GM18951 (cell line): ENCODE data around the gene TMED10.
A peak's percentile ranks its signal among the peaks of the same experiment; 100 is the strongest.

ENCODE experiments used
- POLR2A ChIP-seq: IDR thresholded peaks from 4 replicates; pipeline ENCODE4 v1.6.1; 2011; ENCODE audit warnings: mild to moderate bottlenecking; ENCODE audit not compliant: insufficient read length, insufficient read depth; ENCODE audit errors: extremely low read depth
- in situ Hi-C: fragments of 300-500 bp; cut with MboI; formaldehyde crosslinking; loops from one replicate; pipeline ENCODE4 v1.12.0; 2022; ENCODE audit warnings: low sequenced_read_pairs, mixed read lengths, inconsistent platforms; ENCODE audit not compliant: unreplicated experiment

The TMED10 gene

DNA sequence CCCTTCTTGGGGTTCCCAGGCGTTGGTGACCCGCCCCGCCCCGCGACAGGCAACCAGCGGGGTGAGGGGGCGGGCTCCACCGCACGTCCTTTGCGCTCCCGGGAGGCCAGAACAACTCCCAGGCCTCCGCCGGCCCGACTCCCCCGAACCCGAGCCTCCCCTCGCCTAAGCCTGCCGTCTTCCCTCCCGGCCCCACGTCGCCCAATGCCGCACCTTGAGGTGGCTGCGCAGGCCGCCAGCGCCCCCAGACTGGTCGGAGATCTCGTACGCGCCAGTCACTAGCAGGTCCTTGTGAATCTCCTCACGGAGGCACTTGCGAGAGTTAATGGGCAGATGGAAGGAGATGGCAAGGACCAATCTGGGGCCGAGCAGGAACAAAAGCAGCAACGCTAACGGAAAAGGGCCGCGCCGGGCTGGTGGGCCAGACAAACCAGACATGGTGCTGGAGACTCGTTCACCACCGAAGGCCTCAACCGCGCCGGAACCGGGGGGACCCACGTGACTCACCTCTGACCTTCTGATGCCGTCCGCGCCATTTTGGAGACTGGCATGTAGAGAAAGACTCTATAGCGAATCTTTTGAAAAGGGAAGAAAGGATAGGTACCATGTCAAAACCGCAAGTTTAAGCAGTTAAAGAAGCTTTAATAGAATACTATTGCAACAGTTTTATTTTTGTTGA is at the start of gene TMED10:
Gene TMED10, minus strand, starts transcription at position 471 of the 679 bp plus-strand sequence. Its CDS starts 33 bp downstream, at position 438.
- in situ Hi-C loops, result no loop called here
- peak; percentile 66 for TF ChIP-seq POLR2A

- in situ Hi-C loops, result no loop called here
- TF ChIP-seq POLR2A, result no peak
These were observed 48.1 kb upstream of the TMED10 start for GRCh38 chr14:75224561-75224960.

GRCh38 chr14:75223664-75224154 is 47.3 kb upstream of the TMED10 start:
- no peak for TF ChIP-seq POLR2A
- in situ Hi-C loops, result no loop called here

DNA sequence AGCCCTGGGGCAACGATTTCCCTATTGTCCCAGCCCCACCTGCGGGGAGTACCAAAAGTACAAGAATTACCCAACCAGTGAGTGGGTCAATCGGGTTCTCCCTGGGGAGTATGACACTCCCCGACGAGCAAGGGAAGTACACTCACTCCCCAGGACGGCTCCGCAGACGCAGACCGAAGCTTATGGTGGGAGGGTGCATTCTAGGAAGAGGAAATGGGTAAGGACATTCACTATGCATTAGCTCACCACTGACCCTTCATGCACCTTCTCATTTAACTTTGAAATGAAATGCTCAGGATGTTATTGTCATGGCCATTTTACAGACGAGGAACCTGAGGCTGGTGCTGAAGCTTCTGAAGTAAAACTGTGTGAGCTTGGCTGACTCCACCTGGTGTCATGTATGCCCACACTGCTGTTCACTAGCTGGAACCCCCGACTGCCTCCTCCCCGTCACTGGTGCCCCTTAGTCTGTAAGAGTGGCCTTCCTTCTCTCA is 45.8 kb upstream of the TMED10 start:
- TF ChIP-seq POLR2A, result no peak
- in situ Hi-C loops, result no loop called here

DNA sequence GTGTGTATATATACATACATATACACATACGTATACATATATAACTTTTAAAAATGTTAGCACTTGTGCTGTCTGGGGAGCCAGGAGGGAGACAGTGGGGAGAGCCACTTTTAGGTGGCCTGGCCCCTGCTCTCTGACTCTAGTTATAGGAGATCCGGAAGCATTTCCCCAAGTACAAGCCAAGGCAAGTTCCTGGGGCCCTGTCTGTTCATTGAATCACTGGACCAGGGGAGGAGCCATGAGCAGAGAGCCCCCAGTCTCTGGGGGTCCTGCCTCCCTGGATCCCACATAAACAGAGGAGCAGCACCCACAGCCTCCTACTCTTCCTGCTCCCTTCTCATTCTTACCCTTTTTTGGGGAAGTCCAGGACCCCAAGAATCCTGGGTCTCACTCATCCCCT is 45.4 kb upstream of the TMED10 start:
- no peak for TF ChIP-seq POLR2A
- in situ Hi-C loops, result no loop called here

GRCh38 chr14:75220156-75220555 is 43.7 kb upstream of the TMED10 start:
- in situ Hi-C loops, result no loop called here
- TF ChIP-seq POLR2A, result no peak

DNA sequence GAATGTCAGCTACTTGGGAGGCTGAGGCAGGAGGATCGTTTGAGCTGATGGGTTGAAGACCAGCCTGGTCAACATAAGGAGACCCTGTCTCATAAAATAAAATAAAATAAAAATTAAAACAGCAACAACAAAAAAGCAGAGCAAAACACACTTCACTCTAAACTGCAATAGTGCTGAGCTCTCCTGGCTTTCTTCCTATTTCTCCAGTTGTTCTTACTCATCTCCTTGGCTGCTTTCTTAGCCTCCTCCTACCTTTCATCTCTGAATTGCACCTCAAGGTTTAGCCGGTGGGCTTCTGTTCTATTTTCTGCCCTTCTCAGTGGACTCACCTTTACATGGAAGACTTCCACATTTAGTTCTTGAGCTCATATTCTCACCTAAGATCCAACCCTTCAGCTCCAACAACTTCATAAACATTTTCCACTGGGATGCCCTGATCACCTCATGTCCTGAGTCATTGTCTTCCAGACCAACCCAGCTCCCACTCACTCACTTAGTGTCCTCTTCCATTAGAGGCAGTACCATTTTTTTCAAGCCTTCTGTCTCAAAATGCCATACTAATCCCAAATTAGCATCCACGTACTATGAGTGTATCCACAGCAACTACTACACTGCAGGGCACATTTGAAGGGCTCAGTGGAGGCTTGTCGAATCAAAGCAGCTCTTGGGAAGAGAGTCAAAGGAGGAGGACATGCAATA is 41.2 kb upstream of the TMED10 start:
- in situ Hi-C loops, result no loop called here
- no peak for TF ChIP-seq POLR2A

DNA sequence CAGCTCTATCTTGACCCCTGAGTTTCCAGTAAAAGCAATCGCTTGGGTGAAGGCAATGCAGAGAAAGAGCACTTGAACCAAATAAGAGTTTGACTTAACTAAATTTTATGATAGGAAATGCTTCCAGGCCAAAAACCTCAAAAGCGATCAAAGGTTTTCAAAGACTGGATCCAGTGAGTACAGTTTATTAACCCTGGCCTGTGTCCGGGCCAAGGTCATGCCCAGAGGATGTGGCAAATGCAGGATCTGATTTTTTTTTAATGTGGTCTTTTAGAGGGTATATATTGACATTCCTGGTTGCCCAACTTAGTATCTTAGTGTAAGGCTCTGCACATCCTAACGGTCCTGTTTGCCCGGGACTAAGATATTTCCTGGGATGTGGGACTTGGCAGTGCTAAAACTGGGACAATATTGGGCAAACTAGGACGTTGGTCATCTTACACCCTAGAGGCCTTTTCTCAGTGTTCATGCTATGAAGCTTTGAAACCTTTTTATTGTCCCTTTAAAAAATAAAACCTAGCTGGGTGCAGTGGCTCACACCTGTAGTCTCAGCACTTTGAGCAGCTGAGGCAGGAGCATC is 40.1 kb upstream of the TMED10 start:
- in situ Hi-C loops, result no loop called here
- TF ChIP-seq POLR2A, result no peak

DNA sequence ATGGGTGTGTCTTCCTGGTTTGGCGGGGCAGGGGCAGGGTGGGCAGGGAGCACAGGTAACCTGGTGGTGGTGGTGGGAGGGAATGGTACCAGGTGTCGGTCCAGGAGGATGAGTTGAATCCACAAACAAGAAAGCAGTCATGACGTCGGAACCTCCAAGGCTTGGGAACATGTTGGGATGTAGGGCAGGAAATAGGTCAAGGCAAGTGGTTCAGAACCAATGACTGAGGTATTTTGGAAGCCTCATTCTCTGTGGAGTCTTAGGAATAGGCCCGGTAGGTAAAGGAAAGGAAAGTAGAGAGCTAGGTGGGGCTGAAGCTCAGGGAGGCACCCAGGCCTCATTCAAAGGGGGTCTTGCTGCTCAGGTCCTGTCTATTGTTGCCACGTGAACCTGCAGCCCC is 39.1 kb upstream of the TMED10 start:
- in situ Hi-C loops, result no loop called here
- no peak for TF ChIP-seq POLR2A

DNA sequence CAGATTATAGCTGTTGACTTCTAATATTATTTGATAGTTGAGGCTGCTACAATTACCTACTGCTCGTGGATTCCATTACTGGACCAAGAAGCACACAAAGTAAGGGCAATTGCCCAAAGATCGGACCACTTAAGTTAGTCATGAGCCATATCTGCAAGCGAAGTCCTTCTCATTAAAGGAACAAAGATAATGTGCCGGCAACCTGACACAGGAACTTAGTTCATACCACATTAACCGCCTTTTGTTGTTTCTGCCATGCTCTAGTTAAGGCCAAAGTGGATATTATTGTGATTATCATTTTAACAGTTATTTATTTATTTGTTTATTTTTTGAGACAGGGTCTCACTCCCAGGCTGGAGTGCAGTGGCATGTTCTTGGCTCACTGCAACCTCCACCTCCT is 38.1 kb upstream of the TMED10 start:
- in situ Hi-C loops, result loop anchor here (5.0 kb wide), 1 partner anchor 43 kb away; no protein-coding TSS in a partner anchor

DNA sequence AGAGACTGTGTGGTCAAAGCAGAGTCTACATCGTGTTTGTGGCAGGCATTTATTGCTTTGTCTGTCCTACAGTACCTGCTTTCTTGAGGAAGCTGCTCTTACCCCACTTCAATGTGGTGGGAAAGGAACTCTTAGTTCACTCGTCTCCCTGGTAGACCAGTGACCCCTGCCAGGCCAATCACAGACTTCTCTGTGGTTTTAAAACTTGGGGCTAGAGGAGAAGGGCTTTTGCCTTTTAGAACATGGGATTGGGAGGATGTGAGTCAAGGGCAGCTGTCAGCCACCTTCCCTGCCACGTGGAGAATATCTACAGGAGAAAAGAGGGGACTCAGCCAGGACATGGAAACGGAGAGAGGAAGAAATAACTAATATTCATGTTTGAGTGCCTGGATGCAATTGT is 36.8 kb upstream of the TMED10 start:
- in situ Hi-C loops, result loop anchor here (5.0 kb wide), 1 partner anchor 44 kb away; no protein-coding TSS in a partner anchor
- TF ChIP-seq POLR2A, result no peak

More for the DNA sequence above, 38.1 kb upstream of the TMED10 start:
- no peak for TF ChIP-seq POLR2A

DNA sequence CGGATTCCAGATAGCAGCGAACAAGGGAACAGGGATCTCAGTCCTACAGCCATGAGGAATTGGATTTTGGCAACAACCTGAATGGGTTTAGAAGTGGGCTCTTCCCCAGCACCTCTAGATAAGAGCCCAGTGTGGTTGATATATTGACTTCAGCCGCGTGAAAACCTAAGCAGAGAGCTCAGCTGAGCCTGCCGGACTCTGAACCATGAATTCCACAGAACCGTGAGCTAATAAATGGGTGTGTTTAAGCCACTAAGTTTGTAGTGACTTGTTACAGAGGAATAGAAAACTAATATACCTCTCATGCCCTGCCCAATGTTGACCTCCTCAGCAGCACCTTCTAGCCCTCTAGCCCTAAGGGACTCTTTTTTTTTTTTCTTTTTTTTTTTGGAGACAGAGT is 32.4 kb upstream of the TMED10 start:
- TF ChIP-seq POLR2A, result no peak
- in situ Hi-C loops, result no loop called here

GRCh38 chr14:75206190-75206589 is 29.8 kb upstream of the TMED10 start:
- no peak for TF ChIP-seq POLR2A

More at GRCh38 chr14:75206190-75206589, 29.8 kb upstream of the TMED10 start:
- in situ Hi-C loops, result no loop called here
